HG03103 (cell line): ENCODE measurements around the gene MLN.

ENCODE experiments used
- ATAC-seq: cut with Tn5 transposase; IDR thresholded peaks from one replicate; pipeline ENCODE4 v1.9.1; 2021; ENCODE audit warnings: low read depth; ENCODE audit not compliant: unreplicated experiment

The MLN gene

DNA sequence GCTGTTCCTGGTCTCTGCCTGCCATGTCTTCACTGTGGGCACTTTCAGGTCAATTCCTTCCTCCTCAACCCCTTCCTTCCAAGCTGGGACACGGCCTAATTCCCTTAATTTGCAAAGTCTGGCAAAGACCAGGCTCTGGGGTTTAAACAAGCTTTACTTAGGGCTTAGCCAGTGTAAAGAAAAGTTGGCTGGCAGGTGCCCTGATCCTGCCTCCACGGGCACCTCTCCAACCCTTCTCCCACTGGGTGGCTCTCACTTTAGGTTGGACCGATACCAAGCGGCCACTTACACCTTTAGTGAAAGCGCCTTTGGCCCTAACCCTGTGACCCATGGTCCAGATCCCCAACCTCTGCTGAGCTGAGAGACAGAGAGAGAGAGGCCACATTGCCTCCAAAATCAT, 13.7 kb upstream of the MLN start:
- ATAC-seq: no peak

DNA sequence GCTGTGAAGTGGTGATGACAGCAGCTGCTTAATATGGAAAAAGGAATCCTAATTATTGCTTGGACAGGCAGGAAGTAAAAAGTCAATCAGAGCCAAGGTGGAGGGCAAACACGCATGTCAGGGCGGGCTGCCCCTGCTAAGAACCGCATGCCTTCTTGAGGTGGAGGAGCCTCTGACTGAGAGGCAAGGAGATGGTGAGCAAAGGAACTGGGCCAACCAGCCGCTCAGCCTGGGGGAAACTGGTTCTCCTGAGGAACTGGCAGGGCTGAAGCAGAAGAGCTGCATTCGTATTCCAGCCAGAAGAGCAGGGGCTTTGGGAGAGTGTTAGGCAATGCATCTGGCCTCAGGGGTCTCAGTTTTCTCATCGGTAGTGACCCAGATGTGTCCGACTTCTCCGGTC, 13.1 kb upstream of the MLN start:
- no peak for ATAC-seq

DNA sequence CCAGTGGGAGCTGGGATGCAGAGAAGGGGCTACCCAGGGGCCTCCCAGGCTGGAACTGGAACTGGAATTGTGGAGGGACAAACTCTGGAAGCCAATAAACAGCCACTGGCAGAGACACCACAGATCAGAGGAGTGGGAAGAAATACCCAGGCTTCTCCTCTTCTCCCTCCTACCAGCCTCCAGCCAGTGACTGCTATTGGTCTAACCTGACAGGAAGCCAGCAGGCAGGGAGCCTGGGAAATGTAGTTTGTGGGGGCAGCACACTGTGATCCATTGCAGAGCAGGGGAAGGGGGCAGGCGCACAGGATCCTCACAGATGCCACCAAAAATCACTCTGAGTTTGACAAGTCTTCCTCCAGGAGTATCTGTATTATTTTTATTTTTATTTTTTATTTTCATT, 12.1 kb upstream of the MLN start:
- no peak for ATAC-seq

DNA sequence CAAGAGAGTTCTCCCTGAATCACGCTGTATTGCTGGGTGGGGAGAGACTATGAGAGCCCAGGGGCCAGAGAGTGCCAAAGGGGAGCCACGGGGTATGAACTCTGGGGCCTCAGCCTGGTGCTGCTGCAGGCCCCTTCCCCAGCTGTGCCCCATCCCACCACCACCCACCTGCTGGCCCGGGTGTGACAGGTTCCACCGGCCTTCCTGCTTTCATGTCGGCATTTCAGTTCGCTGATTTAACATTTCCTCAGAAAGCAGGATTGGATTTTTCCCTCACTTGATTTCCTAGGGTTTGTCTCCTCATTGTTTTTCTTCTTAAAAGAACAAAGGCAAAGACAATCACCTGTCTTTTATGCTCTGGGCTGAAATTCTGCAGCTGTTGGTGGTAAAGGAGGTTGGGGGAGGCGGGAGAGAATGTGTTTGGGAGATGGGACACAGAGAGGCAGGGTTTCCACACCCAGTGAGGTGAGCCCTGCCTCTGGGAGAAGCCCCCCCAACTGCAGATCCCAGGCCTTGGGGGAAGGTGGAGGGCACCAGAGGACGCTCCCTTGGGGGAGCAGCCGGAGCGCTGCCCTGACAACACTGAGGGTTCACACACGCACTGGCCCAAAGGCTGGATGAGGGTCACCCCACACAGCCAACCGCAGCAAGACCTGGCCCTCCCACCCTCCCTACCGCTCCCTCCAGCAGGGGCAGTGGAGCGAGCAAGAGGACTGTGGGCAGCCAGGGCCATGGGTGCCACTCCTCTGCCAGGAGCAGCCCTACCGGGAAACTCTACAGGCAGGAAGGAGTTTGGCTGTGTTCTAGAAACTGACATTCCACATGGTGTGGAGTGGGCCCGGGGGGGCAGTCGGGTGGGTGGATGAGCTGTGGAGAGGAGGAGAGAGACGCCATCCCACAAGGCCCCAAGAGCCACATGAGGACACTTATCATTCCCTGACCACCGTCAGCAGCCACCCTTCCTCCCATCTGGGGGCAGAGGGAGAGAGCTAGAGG, 10.5 kb upstream of the MLN start:
- ATAC-seq: no peak

DNA sequence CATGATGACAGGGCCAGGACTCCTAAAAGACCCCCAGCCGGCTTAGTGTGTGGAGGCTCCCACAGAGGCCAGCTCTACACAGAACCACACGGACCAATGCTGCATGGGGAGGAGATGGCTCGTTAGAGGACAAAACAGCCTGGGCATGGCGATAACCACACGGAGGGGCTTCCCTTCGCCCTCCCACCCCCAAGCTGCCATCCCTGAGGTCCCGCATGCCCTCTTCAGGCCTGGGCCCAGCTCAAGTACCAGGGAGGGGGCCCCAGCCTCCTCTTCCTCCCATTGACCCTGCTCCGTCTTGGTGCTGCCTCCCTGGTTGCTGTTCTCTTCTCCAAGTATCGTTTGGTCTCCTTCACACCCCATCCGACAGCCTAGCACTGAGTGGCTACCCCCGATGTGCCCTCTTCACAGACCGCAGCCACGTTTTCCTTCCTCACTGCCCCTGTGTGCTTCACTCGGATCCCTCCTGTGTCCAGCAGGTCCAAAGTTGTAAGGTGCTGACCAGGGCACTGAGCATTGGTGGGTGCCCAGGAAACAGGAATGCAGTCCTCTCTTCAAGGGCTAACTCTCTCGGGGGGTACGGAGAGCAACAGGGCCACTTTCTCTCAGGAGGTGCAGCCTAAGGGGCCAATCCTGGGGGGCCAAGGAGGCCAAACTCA, 9.6 kb upstream of the MLN start:
- no peak for ATAC-seq

DNA sequence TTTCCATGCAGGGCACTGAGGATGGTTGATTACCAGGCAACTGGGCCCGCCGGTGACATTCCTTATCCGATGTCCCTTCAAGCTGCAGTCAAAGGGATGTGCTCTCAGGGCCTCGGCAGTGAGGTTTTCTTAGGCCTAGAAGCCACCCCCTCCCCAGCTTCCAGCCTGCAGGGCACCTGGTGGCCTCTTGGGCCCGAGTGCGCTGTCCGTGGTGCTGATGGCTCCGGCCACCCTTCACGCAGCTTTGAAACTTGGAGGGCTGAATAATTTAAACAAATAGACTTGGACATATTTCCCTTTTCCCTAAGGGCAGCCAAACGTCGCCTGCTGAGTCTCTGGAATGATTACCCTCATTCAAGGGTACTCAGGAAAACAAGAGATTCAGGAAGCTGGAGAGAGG, 8.9 kb upstream of the MLN start:
- no peak for ATAC-seq

DNA sequence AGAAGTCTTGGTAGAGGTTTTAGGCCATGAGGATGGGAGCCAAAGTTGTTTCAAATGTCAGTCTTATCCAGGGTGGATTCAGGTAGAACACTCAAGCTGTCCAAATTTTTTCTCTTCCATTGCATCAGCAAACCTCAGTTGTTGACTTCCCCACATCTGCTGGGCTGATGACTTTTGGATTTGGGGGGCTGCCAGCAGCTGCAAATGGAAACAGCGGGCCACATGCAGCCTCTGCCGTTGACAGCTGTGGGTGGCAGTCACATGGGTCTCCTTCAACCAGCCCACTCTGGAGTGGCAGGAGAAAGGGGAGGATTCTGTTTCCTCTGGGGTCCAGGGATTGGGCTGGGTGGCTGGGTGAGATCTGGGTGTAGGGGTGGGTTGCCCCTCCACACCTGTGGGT, 5.8 kb upstream of the MLN start:
- ATAC-seq: no peak

DNA sequence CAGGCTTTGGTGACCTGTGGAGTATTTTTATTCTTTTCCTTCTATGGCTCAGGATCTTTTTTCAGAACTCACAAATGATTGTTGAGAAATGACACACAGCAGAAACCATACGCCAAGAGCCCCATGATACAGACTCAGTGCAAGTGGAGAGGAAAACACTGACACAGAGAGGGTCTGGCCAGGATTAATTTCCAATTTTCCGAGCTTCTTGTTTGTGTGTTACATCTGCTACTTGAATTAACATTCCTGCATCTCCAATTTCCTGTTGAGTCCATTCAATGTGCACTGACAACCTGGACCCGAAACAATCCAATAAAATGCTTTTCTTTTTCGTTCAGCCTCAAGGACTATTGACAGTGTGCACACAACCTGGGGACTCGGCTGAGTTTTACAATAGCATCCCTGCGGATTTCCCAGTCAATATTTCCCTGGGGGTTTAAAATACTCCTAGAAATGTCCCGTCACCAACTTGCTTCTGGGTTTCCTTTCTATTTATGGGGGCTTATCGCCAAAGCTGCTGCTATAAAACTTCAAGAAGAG, 4.9 kb upstream of the MLN start:
- ATAC-seq: no peak

DNA sequence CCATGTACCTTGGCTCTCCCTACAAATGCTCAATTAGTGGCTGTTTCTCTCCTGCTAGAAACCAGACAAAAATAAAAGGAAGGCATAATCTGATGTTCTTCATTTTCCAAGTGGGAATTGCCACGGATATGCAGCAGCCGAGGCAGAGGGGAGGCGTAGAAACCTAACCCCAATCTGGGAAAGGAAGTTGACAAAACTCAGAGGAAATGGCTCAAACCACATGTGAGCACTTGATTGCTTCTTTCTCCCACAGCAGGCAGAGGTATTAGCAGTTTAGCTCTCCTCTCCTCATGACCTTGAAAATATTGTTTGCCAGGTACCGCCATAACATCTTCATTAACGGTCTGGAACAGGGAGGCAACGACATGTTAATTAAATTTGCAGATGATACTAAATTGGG, 3.8 kb upstream of the MLN start:
- ATAC-seq: no peak

DNA sequence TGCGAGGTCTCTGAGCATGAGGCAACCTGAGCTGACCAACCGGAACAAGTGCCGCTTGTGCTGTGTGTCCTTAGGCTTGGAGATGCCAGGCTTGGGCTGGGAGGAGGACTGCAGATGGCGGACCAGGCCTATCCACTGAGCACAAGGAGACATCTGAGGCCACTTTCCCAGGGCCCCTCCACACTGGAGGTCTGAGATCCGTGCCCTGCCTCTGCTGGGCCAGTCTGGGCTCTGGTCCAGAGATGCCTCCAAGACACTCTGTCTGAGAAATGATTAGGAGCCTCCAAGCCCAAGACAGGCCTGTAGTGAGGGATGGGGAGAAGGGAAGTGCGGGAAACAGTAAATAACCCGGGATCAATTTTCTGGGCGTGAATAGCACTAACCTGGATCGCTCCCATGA, 3.0 kb upstream of the MLN start:
- no peak for ATAC-seq

DNA sequence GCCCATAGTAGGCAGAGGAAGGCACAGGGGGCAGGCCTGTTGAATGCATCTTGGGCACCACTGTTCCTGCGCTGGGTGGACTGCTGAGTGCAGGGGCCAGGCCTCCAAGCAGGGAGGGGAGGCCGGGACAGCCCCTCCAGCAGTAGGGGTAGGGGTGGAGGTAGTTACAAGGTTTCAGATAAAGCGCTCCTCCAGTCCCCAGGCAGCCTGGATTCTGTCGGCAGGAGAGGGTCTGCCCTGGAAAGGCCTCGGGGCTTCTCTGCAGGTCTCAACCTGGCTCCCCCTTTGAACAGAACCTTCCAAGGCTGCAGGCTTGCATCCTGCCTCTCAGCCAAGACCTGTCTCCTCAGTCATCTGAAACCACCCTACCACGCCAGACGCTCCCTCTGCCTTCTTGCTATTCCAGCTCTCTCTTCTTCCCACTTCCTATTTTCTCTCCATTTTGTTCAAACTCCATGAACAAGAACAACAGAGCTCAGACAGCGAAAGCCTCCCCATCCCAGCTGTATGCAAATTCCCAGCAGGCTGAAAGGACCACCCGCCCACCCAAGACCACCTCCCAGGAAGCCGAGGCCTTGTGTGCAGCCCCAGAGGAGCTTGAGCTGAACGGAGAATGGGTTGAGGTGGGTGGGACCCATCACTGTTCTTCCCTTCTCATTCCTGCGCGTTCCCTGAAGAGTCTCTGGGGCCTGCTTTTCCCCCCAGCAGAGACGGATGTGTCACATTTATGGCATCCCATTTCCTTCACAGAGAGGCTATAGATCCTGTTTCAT, 1.4 kb downstream of the MLN start:
- ATAC-seq: no peak

DNA sequence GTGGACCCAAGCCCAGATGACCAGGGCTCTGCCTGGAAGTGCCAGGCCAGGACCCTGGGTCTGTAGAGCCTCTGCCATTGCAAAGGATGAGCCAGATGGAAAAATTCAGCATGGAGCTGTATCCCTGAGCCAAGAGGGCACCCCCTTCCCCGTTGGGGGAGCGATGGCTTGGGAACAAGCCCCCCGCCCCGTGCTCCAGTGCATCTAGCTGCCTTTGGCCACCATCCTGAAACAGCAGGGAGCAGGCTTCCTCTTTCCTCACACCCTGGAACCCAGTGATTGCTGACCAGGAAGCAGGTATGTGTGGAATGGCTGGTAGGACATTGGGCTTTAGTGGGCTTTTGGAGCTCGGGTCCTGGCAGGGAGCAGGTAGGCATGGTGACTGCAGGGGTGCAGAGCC, 2.2 kb downstream of the MLN start:
- no peak for ATAC-seq

DNA sequence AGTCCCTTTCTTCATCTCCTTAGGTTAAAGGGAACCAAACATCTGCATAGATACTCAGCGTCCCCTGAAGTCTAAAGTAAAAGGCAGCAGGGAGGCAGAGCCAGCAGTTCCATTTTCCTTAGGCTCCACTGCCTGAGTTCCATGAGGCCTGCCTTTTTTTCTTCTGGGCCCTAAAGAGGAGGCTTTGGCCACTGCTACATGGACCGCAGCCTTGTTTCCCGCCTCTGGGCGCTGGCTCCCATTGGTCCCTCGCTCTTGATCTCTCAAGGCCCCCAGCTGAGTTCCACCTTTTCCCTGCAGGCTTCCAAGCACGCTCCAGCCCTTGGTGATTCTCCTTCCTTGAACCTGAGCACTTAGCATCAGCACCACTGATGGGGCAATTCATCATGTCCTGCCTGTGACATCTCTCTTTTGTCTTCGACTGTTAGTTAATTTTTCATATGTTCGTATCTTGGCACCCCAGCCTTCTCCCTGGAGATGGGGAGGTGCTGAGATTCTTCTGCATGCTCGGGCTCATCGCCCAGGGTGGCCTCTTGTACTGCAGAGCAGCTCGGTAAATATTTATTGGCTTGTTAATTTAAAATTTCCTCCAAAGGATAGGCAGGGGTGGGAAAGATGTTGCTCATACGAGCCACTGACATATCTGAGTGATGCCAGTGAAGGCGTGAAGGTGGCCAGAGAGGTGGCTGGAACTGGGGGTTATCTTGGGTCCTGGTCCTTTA, 3.4 kb downstream of the MLN start:
- ATAC-seq: no peak

DNA sequence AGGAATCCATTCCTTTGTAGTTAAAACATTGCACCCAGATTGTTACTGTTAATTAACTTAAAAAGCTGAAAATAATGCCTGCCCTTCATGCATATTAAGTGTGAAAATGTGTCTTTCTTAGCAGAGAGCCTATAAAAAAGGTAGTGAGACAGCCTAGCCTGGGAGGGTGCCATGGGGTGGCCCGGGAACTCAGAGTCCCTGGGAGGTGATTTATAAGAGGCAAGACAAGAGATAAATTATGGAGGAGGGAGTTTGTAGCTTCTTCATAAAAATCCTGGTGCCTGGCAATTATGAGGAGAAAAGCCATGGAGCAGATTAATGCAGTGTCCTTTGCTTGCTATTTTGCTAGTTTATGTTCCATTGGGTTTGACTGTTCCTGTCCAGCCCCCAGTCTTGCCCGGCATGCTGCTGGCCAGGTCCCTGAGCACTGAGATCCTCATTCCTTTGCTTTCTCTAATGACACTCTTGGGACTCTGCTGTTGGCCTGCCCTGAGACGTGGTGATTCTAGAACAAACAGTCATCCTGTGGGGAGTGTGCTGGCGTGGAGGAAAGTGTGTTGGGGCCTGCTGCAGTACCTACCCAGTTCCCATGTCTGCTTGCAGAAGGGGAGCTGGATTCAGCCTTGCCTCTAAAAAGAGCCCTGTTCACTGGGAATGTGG, 4.2 kb downstream of the MLN start:
- ATAC-seq: no peak

DNA sequence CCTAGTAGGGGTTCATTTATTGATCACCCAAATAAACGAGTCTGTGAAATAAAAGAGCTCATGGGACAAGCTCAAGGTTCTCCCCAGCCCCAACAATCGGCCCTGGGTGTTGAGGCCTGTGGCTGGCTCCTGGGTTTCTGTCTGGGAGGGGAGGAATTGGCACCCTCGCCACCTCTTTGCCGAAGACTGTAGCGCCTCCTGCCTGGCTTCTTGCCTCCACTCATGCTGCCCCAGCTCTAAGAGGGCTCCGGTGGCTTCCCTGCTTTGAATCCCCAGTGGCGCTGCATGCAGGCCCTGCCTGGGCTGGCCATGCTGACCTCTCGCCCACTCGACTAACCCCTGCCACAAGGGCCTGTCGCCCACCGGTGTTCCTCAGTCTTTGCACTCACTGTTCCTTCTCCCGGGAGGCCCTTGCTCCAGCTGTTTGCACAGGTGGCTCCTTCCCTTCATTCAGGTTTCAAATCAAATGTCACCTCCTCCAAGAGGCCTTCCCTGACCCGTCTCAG, 5.4 kb downstream of the MLN start:
- ATAC-seq: no peak

DNA sequence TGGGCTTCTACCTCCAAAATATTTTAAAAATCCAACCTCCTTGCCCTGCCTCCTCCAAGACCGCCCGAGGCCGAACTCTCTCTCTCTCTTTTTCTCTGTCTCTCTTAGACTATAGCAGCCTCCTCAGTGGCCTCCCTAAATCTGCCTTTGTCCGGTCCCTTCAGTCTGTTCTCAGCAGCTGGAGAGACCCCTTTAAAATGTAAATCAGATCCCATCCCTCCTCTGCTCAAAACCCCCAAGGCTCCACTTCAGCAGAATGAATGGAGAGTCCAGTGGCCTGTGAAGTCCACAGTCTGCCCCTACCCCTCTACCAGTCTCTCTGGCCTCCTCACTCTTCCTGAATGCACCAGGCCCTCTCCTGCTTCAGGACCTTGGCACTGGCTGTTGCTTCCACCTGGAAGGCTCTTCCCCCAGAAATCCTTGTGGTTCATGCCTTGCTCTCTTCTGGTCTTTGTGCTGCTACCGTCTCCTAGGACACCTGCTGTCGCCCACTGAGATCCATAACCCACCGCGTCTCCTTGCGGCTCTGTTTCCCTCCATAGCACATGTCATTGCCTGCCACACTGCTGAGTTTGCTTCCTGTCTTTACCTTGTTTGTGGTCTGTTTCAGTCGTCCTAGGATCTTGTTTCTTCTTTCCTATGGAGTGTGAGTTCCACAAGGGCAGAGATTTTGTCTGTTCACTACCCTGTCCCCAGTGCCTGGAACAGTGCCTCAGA, 6.0 kb downstream of the MLN start:
- ATAC-seq: no peak

DNA sequence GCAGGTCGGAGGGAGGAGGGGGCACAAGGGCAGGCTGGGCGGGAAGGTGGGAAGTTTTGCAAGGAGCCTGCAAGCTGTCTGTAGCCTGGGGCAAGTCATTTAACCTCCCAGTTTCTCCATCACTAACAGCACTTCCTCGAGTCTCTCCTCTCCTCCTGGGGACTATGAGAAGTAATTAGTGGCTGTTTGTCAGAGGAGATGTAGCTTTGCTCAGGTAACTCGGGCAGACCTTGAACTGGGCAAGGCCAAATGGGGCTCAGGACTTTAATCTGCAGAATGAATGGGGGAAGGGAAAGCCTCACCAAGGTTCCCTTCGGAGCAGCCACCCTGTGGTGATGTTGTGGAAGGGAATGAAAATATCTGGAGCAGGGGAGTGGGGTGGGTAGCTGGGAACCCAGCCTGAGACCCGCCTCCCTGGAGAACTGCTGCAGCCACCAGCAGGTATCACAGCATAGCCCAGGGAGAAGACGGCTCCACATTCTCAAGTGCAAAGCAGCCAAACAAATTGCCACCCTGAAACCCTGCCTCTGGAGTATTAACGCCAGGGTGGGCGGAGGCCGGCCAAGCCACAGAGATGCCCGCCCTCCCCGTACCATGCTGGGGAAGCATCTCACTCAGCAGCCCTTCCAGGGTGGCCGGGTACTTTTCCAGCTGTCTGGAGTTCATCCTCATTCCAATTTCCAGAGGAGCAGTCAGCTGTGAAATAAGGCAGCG, 8.7 kb downstream of the MLN start:
- no peak for ATAC-seq

DNA sequence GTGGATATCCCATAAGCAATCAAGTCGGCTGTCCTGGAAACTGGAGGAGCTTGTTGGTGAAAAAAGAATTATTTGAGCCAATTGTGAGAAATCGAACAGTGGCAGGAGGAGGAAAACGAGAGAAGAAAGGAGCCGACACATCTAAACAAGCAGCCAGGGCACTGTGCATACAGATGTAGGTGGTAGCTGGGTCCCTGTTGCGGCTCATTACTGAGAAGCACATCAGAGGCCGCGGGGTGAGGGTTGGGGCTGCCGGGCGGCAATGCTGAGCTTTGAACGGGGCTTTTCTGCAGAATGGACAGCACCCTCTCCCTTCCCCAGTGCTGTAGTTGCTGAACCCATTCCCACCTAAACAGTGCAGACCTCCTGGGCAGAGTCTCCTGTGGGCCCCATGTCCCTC, 10.8 kb downstream of the MLN start:
- ATAC-seq: no peak
